GM12873 (cell line): Measurements from ENCODE around the gene ACOX2.

Experiments
- CTCF ChIP-seq: IDR thresholded peaks from 2 replicates; pipeline ENCODE4 v1.5.1; 2012; ENCODE audit warnings: low read depth, mild to moderate bottlenecking, moderate library complexity, low read length, control low read depth; ENCODE audit not compliant: insufficient read depth; ENCODE audit errors: missing control alignments

The ACOX2 gene

GRCh38 chr3:58487140-58487886, 49.7 kb downstream of the ACOX2 start:
- TF ChIP-seq CTCF = no peak

GRCh38 chr3:58485801-58486435, 51.1 kb downstream of the ACOX2 start:
- no peak for TF ChIP-seq CTCF

GRCh38 chr3:58484722-58485069, 52.3 kb downstream of the ACOX2 start:
- no peak for TF ChIP-seq CTCF

GRCh38 chr3:58484045-58484721, 52.8 kb downstream of the ACOX2 start:
- no peak for TF ChIP-seq CTCF

GRCh38 chr3:58482917-58483636, 53.9 kb downstream of the ACOX2 start:
- TF ChIP-seq CTCF = no peak

GRCh38 chr3:58480309-58480708, 56.7 kb downstream of the ACOX2 start:
- no peak for TF ChIP-seq CTCF

- no peak for TF ChIP-seq CTCF
Observed at GRCh38 chr3:58478781-58479180, 58.2 kb downstream of the ACOX2 start.
